Activated T-cell treated with anti-CD3 and anti-CD28 coated beads, Interleukin-2, amount 50 U/mL, for 24 hours (primary cell): Measurements from ENCODE around the gene TLE1.

Experiments used
- DNase-seq: peaks from one replicate; pipeline ENCODE4 v3.0.0-alpha.2; 2020
- H3K27ac Mint-ChIP-seq: 2 replicates; pipeline ENCODE4 v1.8.0; 2020; ENCODE audit warnings: mild to moderate bottlenecking, mixed read lengths
- H3K27me3 Mint-ChIP-seq: 2 replicates; pipeline ENCODE4 v1.8.0; 2020; ENCODE audit warnings: mixed read lengths
- H3K36me3 Mint-ChIP-seq: 2 replicates; pipeline ENCODE4 v1.8.0; 2020; ENCODE audit warnings: low read depth, mixed read lengths
- H3K4me1 Mint-ChIP-seq: 2 replicates; pipeline ENCODE4 v1.8.0; 2020; ENCODE audit warnings: low read depth, mixed read lengths
- H3K4me3 Mint-ChIP-seq: 2 replicates; pipeline ENCODE4 v1.8.0; 2020; ENCODE audit warnings: mild to moderate bottlenecking, moderate library complexity, mixed read lengths
- H3K9me3 Mint-ChIP-seq: 2 replicates; pipeline ENCODE4 v1.8.0; 2020; ENCODE audit warnings: mixed read lengths

The TLE1 gene

GRCh38 chr9:81540142-81540710, 149.1 kb downstream of the TLE1 start:
- DNase-seq: no peak
- Mint-ChIP-seq H3K4me3 (no peak overlapping the region), H3K27ac (no peak overlapping the region), H3K36me3 (no peaks in the 10 kb centered on the region), H3K27me3 (no peaks in the 10 kb centered on the region), H3K4me1 (no peaks in the 10 kb centered on the region), H3K9me3 (no peaks in the 10 kb centered on the region)

GRCh38 chr9:81539317-81539716, 150.0 kb downstream of the TLE1 start:
- no peaks in the 10 kb centered on the region for H3K4me1 Mint-ChIP-seq
- H3K36me3 Mint-ChIP-seq: no peaks in the 10 kb centered on the region
- H3K27me3 Mint-ChIP-seq: no peaks in the 10 kb centered on the region
- H3K4me3 Mint-ChIP-seq: no peak overlapping the region
- no peak overlapping the region for H3K27ac Mint-ChIP-seq
- no peaks in the 10 kb centered on the region for H3K9me3 Mint-ChIP-seq
- no peak for DNase-seq

DNA sequence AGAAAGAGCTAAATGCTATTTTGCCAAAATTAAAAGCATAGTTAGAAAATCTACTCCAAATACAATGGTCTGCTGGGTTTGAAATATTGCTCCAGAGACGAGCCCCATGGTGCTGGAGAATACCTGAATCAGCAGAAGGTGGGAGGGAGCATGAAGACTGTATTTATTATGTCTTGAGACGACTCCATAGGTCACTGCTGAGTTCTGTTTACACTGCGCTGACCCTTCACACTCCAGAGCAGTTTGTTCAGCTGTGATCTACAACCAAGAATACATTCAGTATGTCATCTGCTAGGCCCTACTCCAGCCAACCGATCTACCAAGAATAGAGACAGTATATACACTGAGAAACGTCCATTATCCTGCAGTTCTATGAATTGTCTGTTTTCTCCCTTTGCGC, 150.5 kb downstream of the TLE1 start:
- Mint-ChIP-seq H3K36me3 (no peaks in the 10 kb centered on the region), H3K27me3 (no peaks in the 10 kb centered on the region), H3K4me1 (no peaks in the 10 kb centered on the region), H3K9me3 (no peaks in the 10 kb centered on the region), H3K27ac (no peak overlapping the region), H3K4me3 (no peak overlapping the region)
- no peak for DNase-seq

- H3K27ac Mint-ChIP-seq: no peak overlapping the region
- no peaks in the 10 kb centered on the region for H3K36me3 Mint-ChIP-seq
- H3K27me3 Mint-ChIP-seq: no peaks in the 10 kb centered on the region
- H3K4me3 Mint-ChIP-seq: no peak overlapping the region
- DNase-seq: no peak
- H3K4me1 Mint-ChIP-seq: no peaks in the 10 kb centered on the region
- H3K9me3 Mint-ChIP-seq: no peaks in the 10 kb centered on the region
These were observed 151.4 kb downstream of the TLE1 start for GRCh38 chr9:81537964-81538363.

- DNase-seq: no peak
- Mint-ChIP-seq H3K9me3 (no peaks in the 10 kb centered on the region), H3K4me1 (no peaks in the 10 kb centered on the region), H3K4me3 (no peak overlapping the region), H3K27ac (no peak overlapping the region), H3K27me3 (no peaks in the 10 kb centered on the region), H3K36me3 (no peaks in the 10 kb centered on the region)
These were observed 152.9 kb downstream of the TLE1 start for GRCh38 chr9:81536242-81537025.

DNA sequence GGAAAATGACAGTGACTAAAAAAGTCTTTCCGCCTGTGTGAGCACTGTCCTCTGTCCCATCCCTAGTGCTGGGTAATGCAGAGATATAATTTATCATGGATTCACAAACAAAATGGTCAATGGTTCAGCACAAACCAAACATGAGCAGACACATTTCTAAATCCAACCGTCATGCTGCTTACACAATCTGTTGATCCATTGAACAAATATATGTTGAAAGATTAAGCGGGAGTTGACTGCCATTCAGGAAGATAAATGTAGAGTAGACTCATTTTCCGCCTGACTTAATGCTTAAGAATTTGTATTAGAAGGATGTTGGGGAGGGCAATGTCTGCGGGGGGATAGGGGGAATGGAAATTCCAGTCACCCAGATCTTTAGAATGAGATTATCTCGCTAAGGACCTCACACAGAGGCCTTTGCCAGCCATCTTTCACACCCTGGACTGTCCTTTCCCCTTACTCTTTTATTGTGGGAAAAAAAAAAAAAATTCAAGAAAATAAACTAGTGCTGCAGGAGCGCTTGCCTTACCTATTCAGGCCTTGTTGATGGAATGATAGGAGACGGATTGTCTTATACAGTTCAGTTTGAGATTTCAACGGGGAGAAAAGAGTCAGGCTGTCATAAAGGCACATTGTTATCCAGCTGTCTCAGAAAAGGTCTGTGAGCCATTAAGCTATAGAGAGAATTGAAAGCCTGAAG, 153.7 kb downstream of the TLE1 start:
- H3K4me1 Mint-ChIP-seq: no peaks in the 10 kb centered on the region
- DNase-seq: no peak
- no peaks in the 10 kb centered on the region for H3K36me3 Mint-ChIP-seq
- peaks cover 3% of the 10 kb centered on the region for H3K27me3 Mint-ChIP-seq
- no peak overlapping the region for H3K4me3 Mint-ChIP-seq
- no peak overlapping the region for H3K27ac Mint-ChIP-seq
- H3K9me3 Mint-ChIP-seq: no peaks in the 10 kb centered on the region

DNA sequence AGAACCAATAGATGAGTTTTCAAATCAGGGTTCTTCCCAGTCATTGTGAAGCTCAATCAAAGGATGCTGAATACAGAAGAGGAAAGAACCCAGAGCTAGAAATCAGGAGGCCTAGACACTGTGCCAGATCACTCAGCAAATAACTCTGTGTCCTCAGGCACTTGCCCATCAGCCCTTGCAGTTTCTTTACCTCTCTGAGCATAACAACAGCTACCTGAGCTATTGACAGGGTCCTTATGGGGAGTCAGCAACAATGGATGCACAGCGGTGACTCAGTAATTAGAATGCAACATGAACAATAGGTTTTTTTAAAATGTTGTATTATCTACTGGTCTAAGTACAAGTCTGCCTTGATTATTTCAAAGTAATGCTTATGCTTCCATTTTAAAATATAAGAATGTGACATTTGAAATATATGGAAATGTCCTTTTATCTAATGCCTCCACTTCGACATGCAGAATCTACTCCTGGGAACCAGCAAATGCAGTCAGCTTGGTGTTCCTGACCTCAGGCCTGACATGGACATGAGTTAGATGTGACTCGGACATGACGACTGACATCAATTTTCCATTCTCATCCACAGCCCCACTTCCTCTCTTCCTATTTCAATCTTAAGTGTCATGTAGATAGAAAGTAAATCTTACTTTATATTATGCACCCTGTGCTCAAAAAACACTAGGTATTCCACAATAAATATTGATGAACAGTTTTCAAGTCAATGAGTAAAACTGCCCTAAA, 155.0 kb downstream of the TLE1 start:
- Mint-ChIP-seq H3K4me1 (no peaks in the 10 kb centered on the region), H3K27ac (no peak overlapping the region), H3K4me3 (no peak overlapping the region), H3K27me3 (peaks cover 3% of the 10 kb centered on the region), H3K9me3 (no peaks in the 10 kb centered on the region), H3K36me3 (no peaks in the 10 kb centered on the region)
- DNase-seq: no peak
